T-helper 9 cell (primary cell): Measurements from ENCODE around the gene MAPK11.
"Not testable (repeated sequence)": the region's sequence is repeated elsewhere in the genome, so short reads cannot be mapped to it uniquely, and the experiment has no call there.

Experiments
- DNase-seq: peaks from one replicate; pipeline ENCODE4 v3.0.0-alpha.2; 2020

MAPK11 gene

GRCh38 chr22:50275181-50276055 lies 5.2 kb upstream of the MAPK11 start:
- no peak for DNase-seq

GRCh38 chr22:50274771-50275170 lies 4.6 kb upstream of the MAPK11 start:
- DNase-seq: no peak

DNA sequence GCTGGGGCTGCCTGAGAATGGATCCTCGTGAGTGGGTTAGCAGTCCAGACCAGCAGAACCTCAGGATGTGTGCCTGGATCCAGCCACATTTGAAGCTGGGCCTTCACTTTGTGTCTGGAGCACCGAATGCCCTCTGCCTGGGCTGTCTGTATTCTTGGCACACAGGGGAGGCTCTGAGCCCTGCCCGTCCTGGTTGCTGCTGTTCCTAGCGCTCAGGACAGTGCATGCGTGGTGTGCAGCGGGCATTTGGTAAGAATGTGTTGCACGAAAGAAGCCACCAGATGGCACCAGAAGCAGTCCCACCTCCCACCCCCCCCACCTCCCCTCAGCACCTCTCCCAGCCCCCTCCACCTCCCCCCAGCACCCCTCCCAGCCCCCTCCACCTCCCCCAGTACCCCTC lies 4.1 kb upstream of the MAPK11 start:
- DNase-seq: peak; percentile 31

DNA sequence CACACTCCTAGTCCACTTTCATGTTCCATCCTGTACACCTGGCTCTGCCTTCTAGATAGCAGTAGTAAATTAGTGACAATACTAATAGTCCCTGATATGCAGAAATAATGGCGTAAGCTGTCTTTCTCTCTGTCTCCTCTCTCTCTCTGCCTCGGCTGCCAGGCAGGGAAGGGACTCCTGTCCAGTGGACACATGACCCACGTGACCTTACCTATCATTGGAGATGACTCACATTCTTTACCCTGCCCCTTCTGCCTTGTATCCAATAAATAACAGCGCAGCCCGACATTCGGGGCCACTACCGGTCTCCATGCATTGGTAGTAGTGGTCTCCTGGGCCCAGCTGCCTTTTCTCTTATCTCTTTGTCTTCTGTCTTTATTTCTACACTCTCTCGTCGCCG lies 3.6 kb upstream of the MAPK11 start:
- DNase-seq: not testable (repeated sequence)

- DNase-seq: not testable (repeated sequence)
Measured at GRCh38 chr22:50273352-50273751, 3.2 kb upstream of the MAPK11 start.

DNA sequence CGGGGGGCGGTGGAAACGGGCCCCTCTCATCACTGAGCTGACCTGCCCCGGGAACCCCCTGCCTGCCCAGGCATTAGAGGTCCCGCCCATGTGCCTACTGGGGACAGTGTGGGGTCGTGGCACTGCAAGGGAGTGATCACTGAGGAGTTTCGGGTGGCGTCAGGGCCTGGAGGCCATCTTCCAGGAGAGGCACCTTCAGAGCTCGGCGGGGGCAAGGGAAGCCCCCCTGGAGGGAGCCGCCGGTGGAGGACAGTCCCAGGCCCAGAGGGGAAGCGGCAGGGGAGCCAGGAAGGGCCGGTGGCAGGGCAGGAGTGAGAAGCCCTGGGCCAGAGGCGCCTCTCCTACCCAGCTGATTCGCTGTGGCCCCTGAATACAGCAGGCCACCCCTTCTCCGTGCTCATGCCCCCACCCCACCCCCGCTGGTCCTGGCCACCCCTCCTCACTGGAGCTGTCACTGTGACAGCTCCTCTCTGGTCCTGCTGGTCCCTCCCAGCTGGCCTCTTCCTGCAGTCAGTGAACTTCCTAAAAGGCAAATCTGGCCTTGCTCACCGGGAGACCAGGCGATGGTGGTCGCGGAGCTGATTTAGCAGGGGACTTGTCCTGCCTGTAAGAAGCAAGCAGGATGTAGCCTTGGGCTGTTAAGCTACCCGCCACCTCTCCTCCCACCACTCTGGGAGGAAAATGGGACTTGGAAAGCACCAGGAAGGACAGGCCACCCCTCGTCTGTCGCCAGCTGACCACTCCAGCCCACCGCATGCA lies 2.0 kb upstream of the MAPK11 start:
- no peak for DNase-seq

DNA sequence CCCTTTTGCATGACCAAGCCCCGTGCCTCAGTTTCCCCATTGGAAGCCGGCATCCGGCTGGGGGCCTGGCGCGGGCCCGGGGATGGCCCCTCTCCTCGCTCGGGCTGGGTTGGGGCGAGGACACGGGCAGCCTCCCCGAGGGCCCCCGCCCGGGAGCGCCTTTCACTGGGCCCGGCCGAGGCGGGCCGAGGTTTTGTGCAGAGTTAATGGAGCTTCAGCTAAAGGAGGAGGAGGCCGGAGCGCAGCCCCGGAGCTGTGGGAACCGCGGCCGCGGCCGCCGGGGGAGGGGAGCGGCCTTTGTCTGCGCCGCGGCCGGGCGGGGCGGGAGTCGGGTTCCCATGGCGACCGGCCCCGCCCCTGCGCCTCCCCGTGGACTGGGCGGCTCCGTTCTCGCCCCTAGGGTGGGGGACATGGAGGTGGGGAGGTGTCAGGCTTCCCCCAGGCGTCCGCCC lies 1.4 kb upstream of the MAPK11 start:
- peak; percentile 44 for DNase-seq

GRCh38 chr22:50270666-50271394 lies 650 bp upstream of the MAPK11 start:
- DNase-seq: peak; percentile 69

DNA sequence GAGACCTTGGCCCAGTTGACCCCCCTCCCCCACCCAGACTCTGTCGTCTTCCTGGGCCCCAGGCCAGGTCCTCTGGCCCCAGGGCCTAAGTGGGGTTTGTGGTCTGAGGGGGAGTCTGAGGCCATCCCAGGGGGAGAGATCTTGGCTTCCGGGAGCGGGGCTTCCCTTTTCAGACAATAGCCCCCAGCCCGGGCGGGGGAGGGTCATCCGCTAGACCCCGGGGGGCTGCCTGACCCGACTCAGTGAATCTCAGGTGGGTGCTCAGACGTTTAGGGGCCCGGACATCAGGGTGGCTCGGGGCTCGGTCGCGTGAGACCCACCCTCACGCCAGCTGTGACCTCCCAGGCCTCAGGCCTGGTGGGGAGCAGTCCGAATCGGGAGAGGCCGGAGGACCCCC lies 609 bp downstream of the MAPK11 start:
- no peak for DNase-seq

DNA sequence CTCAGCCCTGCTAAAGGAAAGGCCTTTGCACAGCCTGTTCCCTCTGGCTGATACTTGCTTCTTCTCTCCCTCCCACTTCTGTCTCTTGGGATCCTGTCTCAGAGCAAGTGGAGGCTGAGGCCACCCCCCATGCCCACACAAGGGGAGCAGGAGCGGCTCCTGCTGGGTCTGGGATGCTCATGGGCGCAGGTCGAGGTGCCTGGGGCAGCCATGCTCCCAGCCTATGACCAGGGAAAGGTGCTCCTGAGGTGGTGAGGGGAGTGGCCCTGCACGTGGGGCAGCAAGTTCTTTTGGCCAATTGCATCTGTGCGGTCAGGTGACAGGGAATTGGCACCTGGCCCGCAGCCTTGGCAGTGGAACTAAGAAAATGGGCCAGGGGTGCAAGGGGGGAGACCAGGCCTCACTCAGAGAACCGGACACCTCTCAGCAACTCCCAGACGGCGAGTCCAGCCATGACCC lies 1.5 kb downstream of the MAPK11 start:
- no peak for DNase-seq

DNA sequence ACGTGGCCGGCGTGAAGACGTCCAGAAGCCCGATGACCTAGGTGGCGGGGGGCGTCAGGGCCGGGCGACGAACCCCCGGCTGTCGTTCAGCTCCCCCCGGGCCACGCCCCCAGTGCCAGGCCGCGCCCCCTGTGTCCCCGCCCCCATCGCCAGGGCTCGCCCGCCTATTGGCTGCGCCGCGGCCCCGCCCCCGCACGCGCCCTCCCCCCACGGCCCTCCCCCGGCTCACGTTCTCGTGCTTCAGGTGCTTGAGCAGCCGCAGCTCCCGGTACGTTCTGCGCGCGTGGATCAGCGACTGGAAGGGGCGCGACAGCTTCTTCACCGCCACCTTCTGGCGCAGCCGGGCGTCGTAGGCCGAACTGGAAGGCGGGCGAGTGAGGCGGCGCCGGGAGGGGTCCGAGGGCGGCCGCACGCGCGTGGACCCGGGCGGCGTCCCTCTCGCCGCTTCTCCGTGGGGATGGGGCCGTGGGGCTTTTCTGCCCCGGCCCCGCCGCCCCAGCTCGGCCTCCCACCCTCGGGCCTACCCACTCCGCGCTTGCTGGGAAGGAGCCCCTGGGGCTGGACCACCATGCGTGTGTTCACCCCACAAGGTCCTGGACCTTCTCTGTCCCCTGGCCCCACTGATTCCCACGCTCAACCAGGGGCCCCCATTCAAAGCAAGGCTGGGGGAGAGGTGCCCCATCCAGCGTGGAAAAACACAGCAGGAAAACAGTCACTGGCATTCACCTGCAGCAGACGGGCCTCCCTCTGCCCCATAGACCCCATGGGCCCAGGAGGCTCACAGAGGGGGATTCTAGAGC lies 2.4 kb downstream of the MAPK11 start:
- DNase-seq: peak; percentile 31

- no peak for DNase-seq
Measured at GRCh38 chr22:50266994-50267393, 3.2 kb downstream of the MAPK11 start.

DNA sequence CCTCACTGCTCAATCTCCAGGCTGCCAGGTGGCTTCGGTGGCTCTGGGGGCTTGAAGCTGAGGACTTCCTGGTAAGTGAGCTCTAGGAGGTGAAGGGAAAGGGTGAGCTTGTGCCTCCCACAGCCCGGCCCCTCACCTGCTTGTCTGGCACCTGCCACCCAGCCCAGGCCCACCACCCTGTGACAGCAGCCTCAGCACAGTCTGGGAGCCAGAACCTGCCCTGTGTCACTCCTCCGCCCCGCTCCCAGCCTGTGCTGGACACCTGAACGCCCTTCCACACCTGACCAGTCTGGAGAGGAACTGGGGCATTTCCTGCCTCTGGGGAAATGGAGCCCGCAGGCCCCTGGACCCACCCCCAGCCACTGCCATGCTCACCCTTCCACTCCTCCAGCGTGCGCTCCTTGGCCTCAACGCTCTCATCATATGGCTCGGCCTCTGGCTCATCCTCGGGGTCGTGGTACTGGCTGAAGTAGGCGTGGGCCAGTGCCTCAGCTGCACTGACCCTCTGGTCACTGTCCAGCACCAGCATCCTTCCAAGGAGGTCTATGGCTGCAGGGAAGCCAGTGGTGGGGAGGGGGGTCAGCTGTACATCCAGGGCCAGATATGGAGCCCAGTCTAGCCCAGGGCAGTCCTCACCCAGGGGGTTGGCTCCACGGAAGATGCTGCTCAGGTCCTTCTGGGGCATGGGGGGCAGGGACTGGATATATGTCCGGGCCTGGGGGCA lies 5.1 kb downstream of the MAPK11 start:
- no peak for DNase-seq

DNA sequence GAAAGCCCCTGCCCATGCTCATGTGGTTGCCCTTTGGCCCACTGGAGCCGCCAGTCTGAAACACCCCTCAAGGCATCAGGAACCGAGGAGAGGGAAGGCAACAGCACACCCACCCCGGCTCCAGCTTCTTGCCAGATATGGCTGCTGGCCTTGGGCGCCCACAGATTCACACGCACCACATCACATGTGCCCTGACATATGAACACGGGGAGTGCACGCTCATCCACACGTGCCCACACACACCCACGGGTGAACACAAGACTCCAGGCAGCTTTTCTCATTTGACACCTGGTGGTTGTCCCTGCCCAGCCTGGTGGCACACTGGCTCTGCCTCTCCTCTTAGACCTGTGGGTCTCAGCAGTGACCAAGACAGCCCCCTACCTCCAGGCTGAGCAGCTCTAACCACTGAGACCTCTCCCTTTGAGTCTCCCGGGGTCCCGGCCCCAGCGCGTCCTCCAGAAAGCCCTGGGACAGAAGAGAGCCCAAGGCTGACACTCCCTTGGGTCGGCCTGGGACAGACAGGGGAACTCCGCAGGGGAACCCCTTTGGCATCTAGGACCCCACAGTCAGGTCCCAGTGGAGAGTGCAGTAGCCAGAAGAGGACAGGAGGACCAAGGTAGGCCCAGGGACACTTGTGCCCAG lies 6.0 kb downstream of the MAPK11 start:
- DNase-seq: no peak

DNA sequence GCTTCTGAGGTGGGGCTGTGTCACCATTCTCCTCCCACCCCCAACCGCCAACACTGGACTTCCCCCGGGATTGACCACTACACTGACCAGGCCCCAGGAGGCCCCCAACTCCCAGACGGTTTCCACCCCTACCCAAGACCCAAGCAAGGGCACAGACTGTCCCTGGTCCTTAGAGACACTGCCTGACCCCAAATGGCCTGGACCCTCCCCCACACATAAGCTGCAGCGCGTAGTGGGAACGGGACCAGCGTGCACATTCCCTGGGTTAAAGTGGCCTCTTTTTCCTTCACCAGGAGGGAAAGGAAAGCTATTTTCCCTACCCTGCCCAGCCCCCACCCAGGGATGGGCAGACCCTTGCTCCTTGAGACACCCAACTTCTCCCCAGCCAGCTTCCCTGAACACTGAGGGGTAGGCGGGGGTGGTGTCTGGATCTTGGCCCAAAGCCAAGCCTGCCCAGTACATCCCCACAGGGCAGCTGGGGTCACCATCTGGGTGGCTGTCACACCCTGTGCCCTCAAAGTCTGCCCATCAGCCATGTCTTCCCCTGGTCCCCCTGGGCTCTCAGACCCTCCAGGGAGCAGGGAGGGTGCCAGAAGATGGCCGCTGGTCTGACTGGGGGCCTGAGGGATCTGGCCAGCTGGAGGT lies 7.1 kb downstream of the MAPK11 start:
- DNase-seq: no peak

GRCh38 chr22:50262460-50262911 lies 7.7 kb downstream of the MAPK11 start:
- no peak for DNase-seq

- DNase-seq: no peak
Measured at GRCh38 chr22:50261615-50262459, 8.3 kb downstream of the MAPK11 start, which contains the start of gene MAPK12. Gene MAPK12 (minus strand): TSS chr22:50261683. CDS start chr22:50261509, 174 bp downstream.

GRCh38 chr22:50260801-50261614 lies 9.2 kb downstream of the MAPK11 start:
- no peak for DNase-seq
